Occipital lobe (tissue), 2 donors: ENCODE results near the gene SORCS1. TPM values are rescaled to one million over a fixed set of nuclear protein-coding genes. Genes with fewer than 3 reads are reported as not detected.

Experiments
- DNase-seq: peaks from one replicate; lab custom pipeline; 2025; lab: John Stamatoyannopoulos, UW
- total RNA-seq: library from RNA; depleted of rRNA; stranded (reverse); fragments of >200 nt; gene quantifications from one replicate; pipeline ENCODE4 v1.2.3, GENCODE V29; 2014

SORCS1 gene
- 40.6 TPM for total RNA-seq

GRCh38 chr10:107163881-107164861 lies at the start of gene SORCS1:
SORCS1 (minus strand) TSS chr10:107164706.
- no peak for DNase-seq

- DNase-seq: no peak
These were observed 49.8 kb upstream of the SORCS1 start for GRCh38 chr10:107214261-107214660.

- no peak for DNase-seq
These were observed 49.4 kb upstream of the SORCS1 start for GRCh38 chr10:107213861-107214260.

GRCh38 chr10:107206833-107207232 lies 42.3 kb upstream of the SORCS1 start:
- no peak for DNase-seq

- no peak for DNase-seq
These were observed 5.0 kb upstream of the SORCS1 start for GRCh38 chr10:107169516-107169915.

GRCh38 chr10:107168738-107169137 lies 4.2 kb upstream of the SORCS1 start:
- no peak for DNase-seq

- DNase-seq: no peak
These were observed 1.9 kb upstream of the SORCS1 start for GRCh38 chr10:107166403-107166802.

GRCh38 chr10:107164992-107165391 lies 486 bp upstream of the SORCS1 start:
- no peak for DNase-seq

GRCh38 chr10:107163076-107163855 lies 1.2 kb downstream of the SORCS1 start:
- no peak for DNase-seq

GRCh38 chr10:107160866-107161265 lies 3.6 kb downstream of the SORCS1 start:
- peak; percentile 8 for DNase-seq

- no peak for DNase-seq
These were observed 4.6 kb downstream of the SORCS1 start for GRCh38 chr10:107159871-107160270.

GRCh38 chr10:107157071-107157470 lies 7.4 kb downstream of the SORCS1 start:
- no peak for DNase-seq

GRCh38 chr10:107152087-107152486 lies 12.4 kb downstream of the SORCS1 start:
- no peak for DNase-seq

- no peak for DNase-seq
These were observed 15.6 kb downstream of the SORCS1 start for GRCh38 chr10:107148906-107149305.

- no peak for DNase-seq
These were observed 20.0 kb downstream of the SORCS1 start for GRCh38 chr10:107144490-107144889.

GRCh38 chr10:107141524-107142061 lies 22.9 kb downstream of the SORCS1 start:
- no peak for DNase-seq

GRCh38 chr10:107139237-107139636 lies 25.3 kb downstream of the SORCS1 start:
- DNase-seq: no peak

- no peak for DNase-seq
These were observed 30.9 kb downstream of the SORCS1 start for GRCh38 chr10:107133656-107134055.

GRCh38 chr10:107129000-107129399 lies 35.5 kb downstream of the SORCS1 start:
- DNase-seq: no peak

- DNase-seq: no peak
These were observed 37.9 kb downstream of the SORCS1 start for GRCh38 chr10:107126512-107127065.

GRCh38 chr10:107122703-107123102 lies 41.8 kb downstream of the SORCS1 start:
- no peak for DNase-seq

GRCh38 chr10:107118866-107119265 lies 45.6 kb downstream of the SORCS1 start:
- no peak for DNase-seq
